A549 (cell line): ENCODE data around the gene RPS6KA4. TPM values are rescaled to one million over a fixed set of nuclear protein-coding genes. Genes with fewer than 3 reads are reported as not detected.
A peak's percentile ranks its signal among the peaks of the same experiment; 100 is the strongest.

ENCODE experiments used
- ATAC-seq, 2 experiments: fragments of 200-7000 bp in 1 of 2; fragments of >200 bp in 1 of 2; cut with Nextera tagmentation in 1 of 2; cut with Tn5 transposase in 1 of 2; 3 replicates each; pipeline versions ENCODE4 v1.8.0 to v1.9.1; 2018 to 2020; ENCODE audit warnings: mild to moderate bottlenecking in 1 of 2, moderate library complexity in 1 of 2
- CTCF ChIA-PET: fragments of 300-600 bp; sonication (Branson Sonifier 250); formaldehyde crosslinking; extraction: SDS; loops from one replicate; lab custom pipeline; 2021; ENCODE audit warnings: antibody characterized with exemption, inconsistent platforms; lab: Yijun Ruan, JAX
- POLR2A ChIA-PET: fragments of 350-600 bp; formaldehyde crosslinking; extraction: SDS; loops from one replicate; lab custom pipeline; 2021; ENCODE audit warnings: antibody characterized with exemption, inconsistent platforms; lab: Yijun Ruan, JAX
- DNase-seq, 2 experiments: peaks; one replicate each; pipeline versions ENCODE4 v3.0.0 to v3.0.0-alpha.2; 2011 to 2016; ENCODE audit warnings: low read depth in 1 of 2, low spot score in 1 of 2
- FAIRE-seq: peaks from 2 replicates; lab custom pipeline; 2011; peaks lifted over from hg19 to GRCh38; lab: Jason Lieb, UNC
- H3K27ac ChIP-seq, 2 experiments: fragments of >200 bp; sonication (Bioruptor Twin); formaldehyde crosslinking; 3 replicates each; pipeline ENCODE4 v1.5.1; 2016 to 2017
- H3K4me1 ChIP-seq: fragments of >200 bp; sonication (Bioruptor Twin); formaldehyde crosslinking; 3 replicates; pipeline ENCODE4 v1.6.1; 2016
- H3K4me2 ChIP-seq: fragments of >200 bp; sonication (Bioruptor Twin); formaldehyde crosslinking; 3 replicates; pipeline ENCODE4 v1.6.1; 2016
- H3K4me3 ChIP-seq: fragments of >200 bp; sonication (Bioruptor Twin); formaldehyde crosslinking; 3 replicates; pipeline ENCODE4 v1.5.1; 2016
- H3K9me3 ChIP-seq: fragments of >200 bp; sonication (Bioruptor Twin); formaldehyde crosslinking; 3 replicates; pipeline ENCODE4 v1.6.1; 2016
- BHLHE40 ChIP-seq: IDR thresholded peaks from 2 replicates; pipeline ENCODE4 v1.6.1; 2012; ENCODE audit warnings: low read depth, low read length, inconsistent platforms
- CBX2 ChIP-seq: fragments of 200-600 bp; sonication (generic); IDR thresholded peaks from 2 replicates; pipeline ENCODE4 v1.6.1; 2016; ENCODE audit warnings: low read depth, mild to moderate bottlenecking, borderline replicate concordance
- EHMT2 ChIP-seq: fragments of 200-600 bp; sonication (generic); IDR thresholded peaks from 2 replicates; pipeline ENCODE4 v1.6.1; 2016; ENCODE audit warnings: antibody characterized with exemption, low read depth, mild to moderate bottlenecking, moderate library complexity
- ESRRA ChIP-seq: fragments of 150-350 bp; IDR thresholded peaks from 2 replicates; pipeline ENCODE4 v1.6.1; 2014; ENCODE audit warnings: mild to moderate bottlenecking, low read length, borderline replicate concordance
- FOSB ChIP-seq: fragments of 250-450 bp; sonication (Bioruptor Pico); IDR thresholded peaks from 2 replicates; pipeline ENCODE4 v1.5.0; 2020; ENCODE audit warnings: mild to moderate bottlenecking, moderate library complexity
- FOSL2 ChIP-seq, 2 experiments: fragments of 450-650 bp in 1 of 2; fragments of >200 bp in 1 of 2; sonication (Bioruptor Twin) in 1 of 2; formaldehyde crosslinking; IDR thresholded peaks; 2 replicates each; pipeline versions ENCODE4 v1.5.0 to v1.6.1; 2016 to 2020; ENCODE audit warnings: mild to moderate bottlenecking in 1 of 2, moderate library complexity in 1 of 2
- FOXS1 ChIP-seq: fragments of 250-450 bp; sonication (Bioruptor Pico); IDR thresholded peaks from 2 replicates; pipeline ENCODE4 v1.5.0; 2020; ENCODE audit warnings: mild to moderate bottlenecking, moderate library complexity
- HDAC2 ChIP-seq: fragments of 200-600 bp; sonication (generic); IDR thresholded peaks from 2 replicates; pipeline ENCODE4 v1.6.1; 2016
- HOXA7 ChIP-seq: fragments of 250-450 bp; sonication (Bioruptor Pico); IDR thresholded peaks from 2 replicates; pipeline ENCODE4 v1.5.0; 2020; ENCODE audit warnings: mild to moderate bottlenecking, moderate library complexity
- JUNB ChIP-seq: fragments of >200 bp; sonication (Bioruptor Twin); formaldehyde crosslinking; IDR thresholded peaks from 2 replicates; pipeline ENCODE4 v1.6.1; 2016
- KDM1A ChIP-seq: fragments of 200-600 bp; sonication (generic); IDR thresholded peaks from 2 replicates; pipeline ENCODE4 v1.6.1; 2016; ENCODE audit warnings: low read depth, mild to moderate bottlenecking
- MAFK ChIP-seq: fragments of 450-650 bp; IDR thresholded peaks from 2 replicates; pipeline ENCODE4 v1.6.1; 2014; ENCODE audit not compliant: partially characterized antibody
- MAZ ChIP-seq: fragments of 150-350 bp; IDR thresholded peaks from 2 replicates; pipeline ENCODE4 v1.6.1; 2014; ENCODE audit warnings: antibody characterized with exemption, low read depth, low read length, borderline replicate concordance
- MYC ChIP-seq: IDR thresholded peaks from 2 replicates; pipeline ENCODE4 v1.6.1; 2012; ENCODE audit warnings: mild to moderate bottlenecking, inconsistent platforms, low read length, improper control_type of control experiment, borderline replicate concordance
- NR3C1 ChIP-seq: fragments of >200 bp; sonication (Bioruptor Twin); formaldehyde crosslinking; IDR thresholded peaks from 3 replicates; pipeline ENCODE4 v1.6.1; 2017
- POLR2A ChIP-seq: IDR thresholded peaks from 2 replicates; pipeline ENCODE4 v1.6.1; 2012; ENCODE audit warnings: mild to moderate bottlenecking, low read length
- RARB ChIP-seq: fragments of 250-450 bp; sonication (Bioruptor Pico); IDR thresholded peaks from 2 replicates; pipeline ENCODE4 v1.8.0; 2021; ENCODE audit warnings: mild to moderate bottlenecking, moderate library complexity
- SMC3 ChIP-seq: fragments of >200 bp; sonication (Bioruptor Twin); formaldehyde crosslinking; IDR thresholded peaks from 3 replicates; pipeline ENCODE4 v1.6.1; 2018; ENCODE audit warnings: inconsistent platforms
- TFCP2L1 ChIP-seq: fragments of 250-450 bp; sonication (Bioruptor Pico); IDR thresholded peaks from 2 replicates; pipeline ENCODE4 v1.5.0; 2021; ENCODE audit warnings: mild to moderate bottlenecking
- ZSCAN20 ChIP-seq: fragments of 250-450 bp; sonication (Bioruptor Pico); IDR thresholded peaks from 2 replicates; pipeline ENCODE4 v1.8.0; 2022; ENCODE audit warnings: mild to moderate bottlenecking, moderate library complexity
- WGBS: methylation state at CpG from one replicate; pipeline ENCODE4 v1.1.6; 2017; ENCODE audit errors: missing lambda C conversion rate; 5-methylcytosine and 5-hydroxymethylcytosine counted together
- polyA plus RNA-seq, 4 experiments: library from polyadenylated mRNA; depleted of rRNA in 3 of 4; stranded (reverse); fragments of >200 nt; fragmentation: RNase III in 1 of 4; extraction: RNeasy Plus Mini Kit Qiagen cat#74134 plus additional on column Dnase treatment in 1 of 4; gene quantifications; 2 replicates in 3 of 4; 3 replicates in 1 of 4; pipeline ENCODE4 v1.2.3, GENCODE V29; 2011 to 2017
- TF ChIP-seq, protein P1 (sequence below): fragments of 250-450 bp; sonication (Bioruptor Pico); IDR thresholded peaks from 2 replicates; pipeline ENCODE4 v1.5.0; 2021; ENCODE audit warnings: mild to moderate bottlenecking, moderate library complexity, borderline replicate concordance
- TF ChIP-seq, protein P2 (sequence below): fragments of 150-350 bp; IDR thresholded peaks from 2 replicates; pipeline ENCODE4 v1.6.1; 2014; ENCODE audit warnings: low read depth, mild to moderate bottlenecking, low read length
- TF ChIP-seq, protein P3 (sequence below): fragments of >200 bp; sonication (Bioruptor Twin); formaldehyde crosslinking; IDR thresholded peaks from 3 replicates; pipeline ENCODE4 v1.6.1; 2016
- TF ChIP-seq, protein P4 (sequence below): fragments of 250-450 bp; sonication (Bioruptor Pico); IDR thresholded peaks from 2 replicates; pipeline ENCODE4 v1.5.0; 2020; ENCODE audit warnings: low read depth, mild to moderate bottlenecking, moderate library complexity

The RPS6KA4 gene
- polyA plus RNA-seq, 2 of the 4 experiments (the other 2 are of a cell fraction), result 21.4 to 35.9 TPM

DNA sequence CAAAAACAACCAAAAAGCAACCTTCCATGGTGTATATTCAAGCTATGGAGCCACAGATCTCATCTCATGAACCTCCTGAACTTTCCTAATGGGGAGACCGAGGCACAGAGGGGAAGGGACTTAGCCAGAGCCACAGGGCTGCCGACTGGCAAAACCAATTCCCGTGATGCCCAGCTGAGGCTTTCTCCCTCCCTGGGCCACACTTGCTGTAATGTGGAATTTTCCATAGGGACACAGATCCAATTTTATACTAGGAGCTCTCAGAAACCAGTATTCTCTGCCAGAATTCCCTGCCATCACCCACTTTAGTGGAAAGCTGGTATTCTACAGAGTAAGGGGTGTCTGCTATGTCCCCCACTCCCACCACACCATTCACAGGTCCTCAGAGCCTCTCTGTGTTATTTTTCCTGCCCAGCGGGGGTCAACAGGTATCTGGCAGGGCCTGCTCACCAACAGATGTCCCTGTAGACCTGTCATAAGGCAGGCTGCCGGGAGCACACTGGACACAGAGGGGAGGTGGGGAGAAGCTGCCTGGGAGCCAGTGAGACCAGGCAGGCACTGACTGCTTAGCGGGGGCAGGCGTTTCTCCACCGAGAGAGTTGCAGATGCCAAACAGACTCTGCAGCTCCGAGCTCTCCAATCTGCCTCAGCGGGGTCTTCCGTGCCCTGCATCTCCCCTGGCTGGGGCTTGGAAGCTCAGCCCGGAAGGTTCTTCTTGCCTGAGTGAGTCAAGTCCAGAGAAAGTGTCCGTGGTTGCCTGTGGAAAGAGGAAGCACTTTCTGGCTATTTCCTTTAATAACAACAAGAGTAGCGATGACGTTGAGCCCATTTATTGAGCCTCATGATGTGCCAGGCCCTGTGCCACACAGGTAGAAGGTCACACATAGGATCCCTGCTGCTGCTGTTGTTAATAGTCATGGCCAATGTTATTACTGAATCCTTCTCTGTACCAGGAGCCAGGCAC, 26.3 kb downstream of the RPS6KA4 start:
- ChIA-PET CTCF (interaction anchor here (0.7 to 1.7 kb wide), 9 partner anchors 11 to 468 kb away, joined by 3 to 5 read pairs (median 4); no protein-coding TSS in a partner anchor), POLR2A (no interaction called here)
- no peak overlapping the region for H3K4me3 ChIP-seq
- ATAC-seq, result peak in 1 of 2 experiments; percentile 36; a peak in 2 of 6 replicates
- no peaks in the 10 kb centered on the region for H3K9me3 ChIP-seq
- no peak overlapping the region for H3K4me2 ChIP-seq
- DNase-seq, result no peak
- H3K4me1 ChIP-seq, result peaks cover 7% of the 10 kb centered on the region; the same call in 1 of the 3 replicates
- no peak for TF ChIP-seq RARB
- no peak for TF ChIP-seq FOXS1
- TF ChIP-seq NR3C1, result no peak
- TF ChIP-seq KDM1A, result no peak
- no peak for TF ChIP-seq MAZ
- TF ChIP-seq ESRRA, result no peak
- no peak for TF ChIP-seq HDAC2
- TF ChIP-seq MYC, result no peak
- TF ChIP-seq ZSCAN20 (CRISPR knock-in tag), result no peak
- no peak for TF ChIP-seq FOSB
- TF ChIP-seq, protein P1, sequence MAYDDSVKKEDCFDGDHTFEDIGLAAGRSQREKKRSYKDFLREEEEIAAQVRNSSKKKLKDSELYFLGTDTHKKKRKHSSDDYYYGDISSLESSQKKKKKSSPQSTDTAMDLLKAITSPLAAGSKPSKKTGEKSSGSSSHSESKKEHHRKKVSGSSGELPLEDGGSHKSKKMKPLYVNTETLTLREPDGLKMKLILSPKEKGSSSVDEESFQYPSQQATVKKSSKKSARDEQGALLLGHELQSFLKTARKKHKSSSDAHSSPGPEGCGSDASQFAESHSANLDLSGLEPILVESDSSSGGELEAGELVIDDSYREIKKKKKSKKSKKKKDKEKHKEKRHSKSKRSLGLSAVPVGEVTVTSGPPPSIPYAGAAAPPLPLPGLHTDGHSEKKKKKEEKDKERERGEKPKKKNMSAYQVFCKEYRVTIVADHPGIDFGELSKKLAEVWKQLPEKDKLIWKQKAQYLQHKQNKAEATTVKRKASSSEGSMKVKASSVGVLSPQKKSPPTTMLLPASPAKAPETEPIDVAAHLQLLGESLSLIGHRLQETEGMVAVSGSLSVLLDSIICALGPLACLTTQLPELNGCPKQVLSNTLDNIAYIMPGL (CRISPR knock-in tag), result no peak
- TF ChIP-seq, protein P2, sequence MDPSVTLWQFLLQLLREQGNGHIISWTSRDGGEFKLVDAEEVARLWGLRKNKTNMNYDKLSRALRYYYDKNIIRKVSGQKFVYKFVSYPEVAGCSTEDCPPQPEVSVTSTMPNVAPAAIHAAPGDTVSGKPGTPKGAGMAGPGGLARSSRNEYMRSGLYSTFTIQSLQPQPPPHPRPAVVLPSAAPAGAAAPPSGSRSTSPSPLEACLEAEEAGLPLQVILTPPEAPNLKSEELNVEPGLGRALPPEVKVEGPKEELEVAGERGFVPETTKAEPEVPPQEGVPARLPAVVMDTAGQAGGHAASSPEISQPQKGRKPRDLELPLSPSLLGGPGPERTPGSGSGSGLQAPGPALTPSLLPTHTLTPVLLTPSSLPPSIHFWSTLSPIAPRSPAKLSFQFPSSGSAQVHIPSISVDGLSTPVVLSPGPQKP, result no peak
- TF ChIP-seq BHLHE40, result no peak
- no peak for TF ChIP-seq CBX2
- TF ChIP-seq POLR2A, result no peak
- TF ChIP-seq MAFK, result no peak
- TF ChIP-seq EHMT2, result no peak
- WGBS, result 76% methylated on average over 15 of the region's 15 CpGs
- no peak for FAIRE-seq
- H3K27ac ChIP-seq, result no peak overlapping the region

DNA sequence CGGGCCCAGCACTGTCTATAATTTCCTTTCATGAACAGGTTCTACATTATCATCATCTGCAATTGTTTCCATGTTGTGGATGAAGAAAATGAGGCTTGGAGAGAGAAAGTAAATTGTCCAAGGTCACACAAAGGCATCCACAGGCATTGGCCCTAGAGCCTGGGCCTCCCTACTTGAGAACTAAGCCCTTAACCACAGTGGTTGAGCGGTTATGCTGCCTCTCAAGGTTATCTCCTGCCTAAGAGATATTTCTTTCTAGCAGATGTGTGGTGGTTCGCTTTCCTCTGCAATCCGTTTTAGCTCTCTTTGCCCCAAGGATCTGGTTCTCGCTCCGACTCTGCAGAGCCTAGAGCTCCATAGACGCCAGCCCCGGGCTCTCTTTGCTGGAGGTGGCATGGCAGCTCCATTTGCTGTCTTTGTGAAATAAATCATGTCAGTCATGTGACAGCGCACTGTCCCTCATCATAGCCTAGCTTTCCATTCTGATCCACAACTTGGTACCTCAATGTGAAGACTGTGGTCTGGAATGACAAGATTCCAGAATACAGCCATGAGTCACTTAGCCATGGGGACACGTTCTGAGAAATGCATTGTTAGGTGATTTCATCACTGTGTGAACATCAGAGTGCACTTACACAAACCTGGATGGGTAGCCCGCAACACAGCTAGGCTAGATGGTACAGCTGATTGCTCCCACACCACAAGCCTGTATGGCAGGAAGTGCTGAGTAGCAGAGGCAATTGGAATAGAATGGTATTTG, 27.2 kb downstream of the RPS6KA4 start:
- ATAC-seq, result no peak
- no peak for FAIRE-seq
- peak in 1 of 2 experiments; percentile 39 for DNase-seq
- Histone ChIP-seq H3K4me2 (no peak overlapping the region), H3K4me3 (no peak overlapping the region), H3K27ac (no peak overlapping the region), H3K4me1 (peaks cover 7% of the 10 kb centered on the region; the same call in 1 of the 3 replicates), H3K9me3 (no peaks in the 10 kb centered on the region; the same call in 2 of the 3 replicates)
- ChIA-PET POLR2A (no interaction called here), CTCF (interaction anchor here (1.3 to 1.7 kb wide), 2 partner anchors 63 to 85 kb away, joined by 4 to 5 read pairs; no protein-coding TSS in a partner anchor)
- WGBS, result 73% methylated on average over 11 of the region's 11 CpGs
- no peak for TF ChIP-seq TFCP2L1 (CRISPR knock-in tag)
- TF ChIP-seq, protein P3, sequence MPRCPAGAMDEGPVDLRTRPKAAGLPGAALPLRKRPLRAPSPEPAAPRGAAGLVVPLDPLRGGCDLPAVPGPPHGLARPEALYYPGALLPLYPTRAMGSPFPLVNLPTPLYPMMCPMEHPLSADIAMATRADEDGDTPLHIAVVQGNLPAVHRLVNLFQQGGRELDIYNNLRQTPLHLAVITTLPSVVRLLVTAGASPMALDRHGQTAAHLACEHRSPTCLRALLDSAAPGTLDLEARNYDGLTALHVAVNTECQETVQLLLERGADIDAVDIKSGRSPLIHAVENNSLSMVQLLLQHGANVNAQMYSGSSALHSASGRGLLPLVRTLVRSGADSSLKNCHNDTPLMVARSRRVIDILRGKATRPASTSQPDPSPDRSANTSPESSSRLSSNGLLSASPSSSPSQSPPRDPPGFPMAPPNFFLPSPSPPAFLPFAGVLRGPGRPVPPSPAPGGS, result no peak
- no peak for TF ChIP-seq JUNB
- TF ChIP-seq, protein P4, sequence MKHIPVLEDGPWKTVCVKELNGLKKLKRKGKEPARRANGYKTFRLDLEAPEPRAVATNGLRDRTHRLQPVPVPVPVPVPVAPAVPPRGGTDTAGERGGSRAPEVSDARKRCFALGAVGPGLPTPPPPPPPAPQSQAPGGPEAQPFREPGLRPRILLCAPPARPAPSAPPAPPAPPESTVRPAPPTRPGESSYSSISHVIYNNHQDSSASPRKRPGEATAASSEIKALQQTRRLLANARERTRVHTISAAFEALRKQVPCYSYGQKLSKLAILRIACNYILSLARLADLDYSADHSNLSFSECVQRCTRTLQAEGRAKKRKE (CRISPR knock-in tag), result no peak
- TF ChIP-seq FOSL2 (IDR thresholded peaks at IDR 0.05), result no peak
- peak; percentile 9; the same call in 1 of the 2 replicates for TF ChIP-seq FOSL2 (CRISPR knock-in tag; IDR thresholded peaks at IDR 0.05)
- no peak for TF ChIP-seq HOXA7 (CRISPR knock-in tag)
- no peak for TF ChIP-seq SMC3
